ENCODE measurements around the gene GSE1.

GSE1 gene

GRCh38 chr16:85612801-85613603 is at the start of gene GSE1:
Gene GSE1 (plus strand): TSS chr16:85613322. CDS start chr16:85613392, 70 bp downstream.
- peak in 1 of 2 donors; percentile 25 for DNase-seq (ENCODE audit: extremely low read depth in 1 of 2, low read depth in 1 of 2)

GRCh38 chr16:85563515-85564276 is 49.4 kb upstream of the GSE1 start:
- DNase-seq (ENCODE audit: extremely low read depth in 1 of 2, low read depth in 1 of 2), result no peak

DNA sequence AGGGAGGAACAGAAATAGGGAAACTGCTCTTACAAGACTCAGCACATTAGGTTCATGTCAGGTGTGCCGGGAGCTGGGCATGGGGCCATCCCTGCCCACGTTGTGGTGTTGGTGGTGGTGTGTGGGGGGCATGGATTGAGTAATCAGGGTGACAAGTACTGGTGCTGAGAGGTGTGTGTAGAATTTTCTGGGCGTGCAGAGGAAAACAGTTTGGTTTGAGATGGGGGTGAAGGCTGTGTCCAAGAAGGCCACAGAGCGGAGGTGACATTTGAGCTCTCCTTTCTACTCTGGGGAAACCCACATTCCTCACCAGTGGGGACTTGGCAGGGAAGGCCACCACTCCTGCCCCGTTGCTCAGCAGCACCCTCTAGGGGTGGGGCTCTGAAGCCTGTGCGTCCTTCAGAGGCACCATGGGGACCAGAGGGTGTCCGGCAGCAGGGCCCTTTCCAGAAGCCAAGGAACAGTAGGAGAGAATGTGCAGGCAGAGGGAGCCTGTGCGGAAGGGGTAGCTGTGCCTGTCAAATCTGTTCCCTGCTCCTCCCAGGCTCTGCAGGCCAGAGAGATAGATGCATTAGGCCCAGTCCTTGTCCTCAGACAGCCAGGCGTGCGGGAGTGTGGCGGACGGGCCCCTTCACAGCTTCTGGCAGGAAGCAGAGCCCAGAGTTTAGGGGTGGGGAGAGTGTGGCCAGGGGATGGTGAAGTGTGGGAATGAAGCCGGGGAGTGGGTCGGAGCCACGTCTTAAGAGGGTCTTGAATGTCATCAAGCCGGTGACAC is 48.7 kb upstream of the GSE1 start:
- no peak for DNase-seq (ENCODE audit: extremely low read depth in 1 of 2, low read depth in 1 of 2)

DNA sequence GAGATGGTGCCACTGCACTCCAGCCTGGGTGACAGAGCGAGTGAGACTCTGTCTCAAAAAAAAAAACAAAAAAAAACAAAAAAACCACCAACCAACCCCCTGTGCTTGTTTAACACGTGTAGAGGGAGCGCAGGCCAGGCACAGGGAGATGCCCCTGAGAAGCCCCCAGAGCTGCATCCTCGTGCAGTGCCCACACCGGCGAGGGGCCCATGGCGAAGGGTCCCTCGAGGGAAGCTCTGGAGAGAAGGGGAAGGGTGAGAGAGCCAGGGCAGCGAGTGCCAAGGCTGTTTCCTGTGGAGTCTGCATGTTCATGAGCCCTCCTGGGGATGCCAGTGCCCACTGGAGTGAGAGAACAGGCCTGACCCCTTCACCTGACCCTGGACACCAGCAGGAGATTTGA is 47.8 kb upstream of the GSE1 start:
- no peak for DNase-seq (ENCODE audit: extremely low read depth in 1 of 2, low read depth in 1 of 2)

DNA sequence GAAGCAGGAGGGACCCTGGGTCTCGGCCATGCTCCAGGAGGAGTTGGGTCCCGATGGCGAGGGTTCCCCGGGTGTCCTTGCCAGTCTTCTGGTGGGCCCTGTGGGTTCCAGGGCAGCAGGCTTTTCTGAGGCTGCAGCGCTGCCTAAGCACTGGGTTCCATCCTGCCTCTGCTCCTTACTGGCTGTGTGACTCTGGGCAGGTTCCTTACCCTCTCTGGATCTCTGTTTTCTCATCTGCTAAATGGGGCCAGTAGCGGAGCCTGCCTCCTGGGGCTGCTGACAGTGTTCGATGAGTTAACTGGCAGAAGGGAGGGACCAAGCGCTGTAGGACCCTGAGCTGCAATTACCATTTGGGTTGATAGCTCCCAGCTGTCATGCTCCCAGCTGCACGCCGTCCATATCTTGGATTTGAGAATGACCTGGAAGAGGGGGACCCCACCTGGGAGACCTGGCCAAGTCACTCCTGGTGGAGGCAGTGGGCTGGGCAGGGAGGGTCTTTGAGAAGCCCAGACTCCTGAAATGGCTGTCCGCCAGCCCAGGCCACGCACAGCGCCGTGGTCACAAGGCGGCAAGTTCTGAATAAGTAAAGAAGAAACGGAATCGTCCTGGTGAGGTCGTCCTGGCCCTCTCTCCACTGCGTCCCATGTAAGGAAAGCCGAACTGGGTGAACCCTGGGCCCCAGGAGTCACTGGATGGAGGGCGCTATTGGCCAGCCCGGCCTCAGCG is 47.2 kb upstream of the GSE1 start:
- no peak for DNase-seq (ENCODE audit: extremely low read depth in 1 of 2, low read depth in 1 of 2)

DNA sequence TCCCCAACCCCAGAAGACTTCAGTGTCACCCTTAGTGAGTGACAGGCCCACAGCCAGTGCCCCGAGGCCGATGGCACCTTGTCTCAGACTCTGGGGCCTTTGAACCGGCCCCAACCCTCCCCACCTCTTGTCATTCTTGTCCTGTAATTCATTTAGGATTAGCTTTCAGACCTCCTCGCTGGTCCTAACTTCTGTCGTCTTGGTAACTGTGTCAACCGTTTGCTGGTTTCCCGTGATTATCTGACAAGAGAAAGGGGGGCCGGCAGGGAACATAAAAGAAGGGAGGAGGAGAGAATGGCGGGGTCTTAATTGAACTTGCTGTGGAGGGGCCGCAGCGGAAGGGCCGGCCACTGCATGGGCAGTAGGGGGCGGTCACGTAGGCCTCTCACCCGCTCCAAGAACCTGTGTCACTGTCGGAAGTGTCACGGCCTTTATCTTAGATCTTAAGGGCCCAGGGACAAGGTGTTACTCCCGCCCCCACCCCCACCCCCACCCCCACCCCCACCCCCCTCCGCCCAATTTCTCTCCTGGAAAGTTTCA is 46.5 kb upstream of the GSE1 start:
- DNase-seq (ENCODE audit: extremely low read depth in 1 of 2, low read depth in 1 of 2), result no peak

DNA sequence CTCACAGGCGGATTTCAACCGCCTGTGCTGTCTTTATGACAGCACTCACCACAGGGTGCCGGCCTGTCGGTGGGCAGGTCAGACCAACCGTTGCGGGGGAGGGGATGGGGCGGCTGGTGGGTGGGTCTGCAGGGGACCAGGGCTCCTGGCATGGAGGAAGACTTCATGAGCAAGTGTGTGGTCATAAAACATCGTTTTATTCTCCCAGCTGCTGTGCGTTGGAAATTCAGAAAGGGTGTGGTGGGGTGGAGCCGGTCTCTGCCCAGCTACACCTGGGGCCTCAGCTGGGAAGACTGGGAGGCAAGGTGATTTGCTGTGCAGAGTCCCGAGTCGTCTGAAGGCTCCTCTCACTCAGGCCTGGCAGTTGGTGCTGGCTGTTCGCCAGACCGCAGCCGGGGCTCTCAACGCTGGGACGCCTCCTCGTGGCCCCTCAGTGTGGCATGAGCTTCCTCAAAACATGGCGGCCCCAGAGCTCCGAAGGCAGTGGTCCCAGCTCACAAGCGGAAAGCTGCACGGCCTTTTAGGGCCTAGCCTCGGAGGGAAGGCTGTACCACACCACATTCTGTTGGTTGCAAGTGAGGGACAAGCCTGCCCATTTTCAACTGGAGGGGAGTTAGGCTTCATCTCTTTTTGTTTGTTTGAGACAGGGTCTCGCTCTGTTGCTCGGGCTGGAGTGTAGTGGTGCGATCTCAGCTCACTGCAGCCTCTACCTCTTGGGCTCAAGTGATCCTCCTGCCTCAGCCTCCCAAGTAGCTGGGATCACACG is 45.8 kb upstream of the GSE1 start:
- no peak for DNase-seq (ENCODE audit: extremely low read depth in 1 of 2, low read depth in 1 of 2)

DNA sequence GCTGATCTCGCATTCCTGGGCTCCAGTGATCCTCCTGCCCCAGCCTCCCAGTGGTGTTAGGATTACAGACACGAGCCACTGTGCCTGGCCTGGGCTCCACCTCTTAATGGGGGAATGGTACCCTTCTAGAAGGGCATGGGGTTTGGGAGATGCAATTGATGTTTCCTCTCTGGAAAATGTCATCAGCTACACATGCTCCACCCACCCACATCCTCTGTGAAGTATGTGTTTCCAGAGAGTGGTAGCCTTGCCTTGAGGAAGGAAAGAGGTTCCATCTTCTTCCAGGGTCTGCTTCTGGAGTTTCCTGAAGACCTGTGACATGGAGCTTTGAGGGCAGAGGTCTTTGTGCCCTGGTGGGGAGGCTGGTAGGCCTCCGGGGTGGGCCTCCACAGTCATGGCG is 45.2 kb upstream of the GSE1 start:
- no peak for DNase-seq (ENCODE audit: extremely low read depth in 1 of 2, low read depth in 1 of 2)

GRCh38 chr16:85568519-85568918 is 44.6 kb upstream of the GSE1 start:
- DNase-seq (ENCODE audit: extremely low read depth in 1 of 2, low read depth in 1 of 2), result no peak

GRCh38 chr16:85569039-85569614 is 44.0 kb upstream of the GSE1 start:
- DNase-seq (ENCODE audit: extremely low read depth in 1 of 2, low read depth in 1 of 2), result no peak

- DNase-seq (ENCODE audit: extremely low read depth in 1 of 2, low read depth in 1 of 2), result no peak
Measured at GRCh38 chr16:85569615-85570212, 43.4 kb upstream of the GSE1 start.

- no peak for DNase-seq (ENCODE audit: extremely low read depth in 1 of 2, low read depth in 1 of 2)
Measured at GRCh38 chr16:85570213-85570734, 42.8 kb upstream of the GSE1 start.

DNA sequence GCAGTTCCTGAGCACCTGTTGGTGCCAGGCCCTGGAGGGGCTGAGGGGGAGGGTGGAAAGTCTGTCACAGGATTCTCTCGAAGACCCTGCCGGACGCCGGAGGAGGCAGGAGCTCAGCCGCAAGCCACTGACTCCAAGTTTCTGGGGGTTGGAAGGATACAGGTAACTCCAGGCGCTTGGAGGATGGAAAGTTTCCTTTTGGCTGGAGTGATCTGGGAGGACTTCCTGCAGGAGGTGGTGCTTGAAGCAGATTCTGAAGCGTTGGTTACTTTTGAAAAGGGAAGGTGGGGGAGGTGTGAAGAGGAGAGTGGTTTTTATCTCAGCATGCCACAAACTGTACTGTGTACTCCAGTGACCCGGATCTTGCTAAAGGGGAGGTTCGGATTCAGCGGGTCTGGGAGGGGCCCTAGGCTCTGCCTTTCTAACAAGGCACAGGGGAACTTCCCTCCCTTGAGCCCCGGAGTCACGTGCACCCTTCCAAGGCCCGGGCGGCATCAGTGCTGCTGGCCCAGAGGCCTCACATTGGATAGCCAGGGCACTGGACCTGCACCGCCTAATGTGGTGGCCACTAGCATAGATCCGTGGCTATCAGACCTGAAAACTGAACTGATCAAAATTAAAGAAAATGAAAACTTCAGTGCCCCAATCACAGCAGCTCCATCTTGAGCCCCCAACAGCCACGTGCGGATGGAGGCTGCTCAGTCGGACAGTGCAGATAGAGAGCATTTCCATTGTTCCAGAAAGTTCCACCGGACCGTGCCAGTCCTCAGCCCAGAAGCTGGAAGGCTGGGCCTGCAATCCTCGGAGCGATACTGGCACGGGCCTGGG is 42.2 kb upstream of the GSE1 start:
- DNase-seq (ENCODE audit: extremely low read depth in 1 of 2, low read depth in 1 of 2), result no peak

DNA sequence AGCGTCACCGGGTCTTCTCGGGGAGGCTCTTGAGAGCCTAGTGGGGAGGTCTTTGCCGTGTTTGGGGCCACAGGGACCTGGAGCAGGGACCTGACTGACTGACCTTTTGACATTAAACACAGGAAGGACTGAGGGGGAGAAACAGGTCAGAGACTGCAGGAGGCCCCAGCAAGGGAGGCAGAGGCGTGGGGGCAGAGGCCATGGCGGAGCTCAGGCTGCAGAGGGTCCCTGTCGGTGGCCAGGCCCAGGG is 41.6 kb upstream of the GSE1 start:
- DNase-seq (ENCODE audit: extremely low read depth in 1 of 2, low read depth in 1 of 2), result no peak

- DNase-seq (ENCODE audit: extremely low read depth in 1 of 2, low read depth in 1 of 2), result no peak
Measured at GRCh38 chr16:85571813-85572619, 41.1 kb upstream of the GSE1 start.

DNA sequence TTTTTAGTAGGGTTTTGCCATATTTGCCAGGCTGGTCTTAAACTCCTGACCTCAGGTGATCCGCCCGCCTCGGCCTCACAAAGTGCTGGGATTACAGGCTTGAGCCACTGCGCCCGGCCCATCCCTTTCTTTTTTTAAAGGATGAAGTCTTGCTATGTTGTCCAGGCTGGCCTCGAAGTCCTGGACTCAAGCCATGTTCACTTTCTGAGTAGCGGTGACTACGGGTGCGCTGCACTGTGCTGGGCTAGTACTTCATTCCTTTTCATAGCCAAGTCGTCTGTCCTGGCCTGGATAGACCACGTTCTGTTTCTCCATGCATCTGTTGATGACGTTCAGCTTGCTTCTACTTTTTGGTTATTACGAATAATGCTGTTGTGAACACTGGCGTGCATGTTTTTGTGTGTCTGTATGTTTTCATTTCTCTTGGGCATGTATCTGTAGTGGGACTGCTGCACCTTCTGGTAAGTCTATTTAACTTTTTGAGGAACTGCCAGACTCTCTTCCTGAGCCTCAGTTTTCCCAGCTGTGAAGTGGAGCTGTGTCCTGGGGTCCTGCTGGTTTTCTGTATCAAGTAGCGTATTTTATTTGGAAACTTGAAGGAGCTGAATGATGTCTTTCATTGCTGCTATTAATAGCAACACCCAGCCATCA is 40.0 kb upstream of the GSE1 start:
- DNase-seq (ENCODE audit: extremely low read depth in 1 of 2, low read depth in 1 of 2), result no peak
